Measurements from ENCODE around the gene IL1RAP.

Gene IL1RAP

GRCh38 chr3:190615060-190615384 is 101.1 kb downstream of the IL1RAP start:
- no peak overlapping the region for H2AFZ ChIP-seq
- H3K79me2 ChIP-seq, result no peaks in the 10 kb centered on the region
- H3K9me3 ChIP-seq (ENCODE audit: control insufficient read depth, low read length), result no peaks in the 10 kb centered on the region
- no peak overlapping the region for H3K27ac ChIP-seq
- no peak overlapping the region for H3K9ac ChIP-seq
- H3K27me3 ChIP-seq (ENCODE audit: control insufficient read depth, insufficient read depth, low read length), result no peaks in the 10 kb centered on the region
- no peak overlapping the region for H3K4me3 ChIP-seq (ENCODE audit: low read depth, low read length)
- H3K36me3 ChIP-seq (ENCODE audit: control insufficient read depth, insufficient read depth, low read length), result no peaks in the 10 kb centered on the region
- H3K4me2 ChIP-seq (ENCODE audit: low read length), result no peak overlapping the region
- H3K4me1 ChIP-seq, result no peaks in the 10 kb centered on the region
- TF ChIP-seq CTCF (IDR thresholded peaks at IDR 0.05), result no peak

- no peak for TF ChIP-seq CTCF (IDR thresholded peaks at IDR 0.05)
- Histone ChIP-seq H3K4me1 (no peaks in the 10 kb centered on the region), H3K9me3 (ENCODE audit: control insufficient read depth, low read length) (no peaks in the 10 kb centered on the region), H3K9ac (no peak overlapping the region), H3K27ac (no peak overlapping the region), H3K27me3 (ENCODE audit: control insufficient read depth, insufficient read depth, low read length) (no peaks in the 10 kb centered on the region), H2AFZ (no peak overlapping the region), H3K36me3 (ENCODE audit: control insufficient read depth, insufficient read depth, low read length) (no peaks in the 10 kb centered on the region), H3K4me3 (ENCODE audit: low read depth, low read length) (no peak overlapping the region), H3K79me2 (no peaks in the 10 kb centered on the region), H3K4me2 (ENCODE audit: low read length) (no peak overlapping the region)
Measured at GRCh38 chr3:190615607-190616006, 101.7 kb downstream of the IL1RAP start.

GRCh38 chr3:190616637-190617036 is 102.8 kb downstream of the IL1RAP start:
- no peaks in the 10 kb centered on the region for H3K9me3 ChIP-seq (ENCODE audit: control insufficient read depth, low read length)
- H2AFZ ChIP-seq, result no peak overlapping the region
- H3K9ac ChIP-seq, result no peak overlapping the region
- H3K4me2 ChIP-seq (ENCODE audit: low read length), result no peak overlapping the region
- H3K4me1 ChIP-seq, result no peaks in the 10 kb centered on the region
- no peaks in the 10 kb centered on the region for H3K27me3 ChIP-seq (ENCODE audit: control insufficient read depth, insufficient read depth, low read length)
- no peaks in the 10 kb centered on the region for H3K79me2 ChIP-seq
- TF ChIP-seq CTCF (IDR thresholded peaks at IDR 0.05), result no peak
- no peak overlapping the region for H3K4me3 ChIP-seq (ENCODE audit: low read depth, low read length)
- H3K27ac ChIP-seq, result no peak overlapping the region
- H3K36me3 ChIP-seq (ENCODE audit: control insufficient read depth, insufficient read depth, low read length), result no peaks in the 10 kb centered on the region

GRCh38 chr3:190617185-190617584 is 103.3 kb downstream of the IL1RAP start:
- no peak overlapping the region for H3K27ac ChIP-seq
- H3K4me3 ChIP-seq (ENCODE audit: low read depth, low read length), result no peak overlapping the region
- H3K9ac ChIP-seq, result no peak overlapping the region

More at GRCh38 chr3:190617185-190617584, 103.3 kb downstream of the IL1RAP start:
- no peak for TF ChIP-seq CTCF (IDR thresholded peaks at IDR 0.05)
- no peaks in the 10 kb centered on the region for H3K36me3 ChIP-seq (ENCODE audit: control insufficient read depth, insufficient read depth, low read length)
- no peaks in the 10 kb centered on the region for H3K9me3 ChIP-seq (ENCODE audit: control insufficient read depth, low read length)
- H3K27me3 ChIP-seq (ENCODE audit: control insufficient read depth, insufficient read depth, low read length), result no peaks in the 10 kb centered on the region
- no peaks in the 10 kb centered on the region for H3K79me2 ChIP-seq
- H2AFZ ChIP-seq, result no peak overlapping the region
- no peak overlapping the region for H3K4me2 ChIP-seq (ENCODE audit: low read length)
- H3K4me1 ChIP-seq, result no peaks in the 10 kb centered on the region

Measured in parathyroid adenoma (tissue), 2 donors.